ENCODE results near the gene BCAN. TPM values are rescaled to one million over a fixed set of nuclear protein-coding genes. Genes with fewer than 3 reads are reported as not detected.
A peak's percentile ranks its signal among the peaks of the same experiment; 100 is the strongest.

The BCAN gene
- 1.8 TPM for polyA plus RNA-seq (2012; ENCODE audit: insufficient read length, low read depth)

GRCh38 chr1:156641761-156642264 is at the start of gene BCAN:
BCAN (plus strand) TSS chr1:156642117; CDS start chr1:156646055, 3,938 bp downstream.
- TF ChIP-seq REST (IDR thresholded peaks at IDR 0.05; ENCODE audit: insufficient read depth in 1 of 2, low read depth in 2 of 2, low read length in 2 of 2) (no peak), FOXP2 (optimal IDR thresholded peaks at IDR 0.05; ENCODE audit: borderline replicate concordance, extremely low read depth, extremely low read length, insufficient read depth) (no peak), SIN3A (IDR thresholded peaks at IDR 0.05; ENCODE audit: borderline replicate concordance, insufficient read depth, low read length) (no peak), TAF1 (IDR thresholded peaks at IDR 0.05; ENCODE audit: borderline replicate concordance, insufficient read depth, low read length) (no peak), POLR2AphosphoS5 (IDR thresholded peaks at IDR 0.05; ENCODE audit: low read depth, low read length) (no peak)

- TF ChIP-seq FOXP2 (optimal IDR thresholded peaks at IDR 0.05; ENCODE audit: borderline replicate concordance, extremely low read depth, extremely low read length, insufficient read depth) (no peak), POLR2AphosphoS5 (IDR thresholded peaks at IDR 0.05; ENCODE audit: low read depth, low read length) (peak; percentile 47; the same call in 1 of the 2 replicates), SIN3A (IDR thresholded peaks at IDR 0.05; ENCODE audit: borderline replicate concordance, insufficient read depth, low read length) (no peak)
These were observed 49.6 kb upstream of the BCAN start for GRCh38 chr1:156592158-156592909.

GRCh38 chr1:156592910-156593660 is 48.8 kb upstream of the BCAN start:
- no peak for TF ChIP-seq FOXP2 (optimal IDR thresholded peaks at IDR 0.05; ENCODE audit: borderline replicate concordance, extremely low read depth, extremely low read length, insufficient read depth)

GRCh38 chr1:156593661-156593989 is 48.3 kb upstream of the BCAN start:
- TF ChIP-seq TAF1 (IDR thresholded peaks at IDR 0.05; ENCODE audit: borderline replicate concordance, insufficient read depth, low read length) (no peak), SIN3A (IDR thresholded peaks at IDR 0.05; ENCODE audit: borderline replicate concordance, insufficient read depth, low read length) (no peak), REST (IDR thresholded peaks at IDR 0.05; ENCODE audit: insufficient read depth in 1 of 2, low read depth in 2 of 2, low read length in 2 of 2) (no peak), FOXP2 (optimal IDR thresholded peaks at IDR 0.05; ENCODE audit: borderline replicate concordance, extremely low read depth, extremely low read length, insufficient read depth) (no peak), POLR2AphosphoS5 (IDR thresholded peaks at IDR 0.05; ENCODE audit: low read depth, low read length) (no peak)

- TF ChIP-seq POLR2AphosphoS5 (IDR thresholded peaks at IDR 0.05; ENCODE audit: low read depth, low read length) (0 out of 2 replicates have a peak, but pooled peaks have one; percentile 39), TAF1 (IDR thresholded peaks at IDR 0.05; ENCODE audit: borderline replicate concordance, insufficient read depth, low read length) (no peak), FOXP2 (optimal IDR thresholded peaks at IDR 0.05; ENCODE audit: borderline replicate concordance, extremely low read depth, extremely low read length, insufficient read depth) (no peak), REST (IDR thresholded peaks at IDR 0.05; ENCODE audit: insufficient read depth in 1 of 2, low read depth in 2 of 2, low read length in 2 of 2) (no peak), SIN3A (IDR thresholded peaks at IDR 0.05; ENCODE audit: borderline replicate concordance, insufficient read depth, low read length) (no peak)
These were observed 47.7 kb upstream of the BCAN start for GRCh38 chr1:156594190-156594589.
